Stromal cell of bone marrow (primary cell): ENCODE data around the gene CALHM2.

Experiments
- DNase-seq: peaks from one replicate; pipeline ENCODE4 v3.0.0-alpha.2; 2012; ENCODE audit warnings: low read depth

The CALHM2 gene

GRCh38 chr10:103416436-103417147 is 35.6 kb downstream of the CALHM2 start:
- peak; percentile 53 for DNase-seq

- DNase-seq, result no peak
These were observed 36.6 kb downstream of the CALHM2 start for GRCh38 chr10:103415581-103415980.

- no peak for DNase-seq
These were observed 38.6 kb downstream of the CALHM2 start for GRCh38 chr10:103413564-103413963.

GRCh38 chr10:103397191-103397825 is 54.9 kb downstream of the CALHM2 start:
- DNase-seq, result no peak

- DNase-seq, result no peak
These were observed 55.4 kb downstream of the CALHM2 start for GRCh38 chr10:103396789-103397087.
